ENCODE data around the gene OR6X1. TPM values are rescaled to one million over a fixed set of nuclear protein-coding genes. Genes with fewer than 3 reads are reported as not detected.

OR6X1 gene
- not detected for polyA plus RNA-seq (2013, experiment 1 of 4)
- polyA plus RNA-seq (2013, experiment 2 of 4): not detected
- not detected for polyA plus RNA-seq (2013, experiment 3 of 4)
- polyA plus RNA-seq (2013, experiment 4 of 4): not detected

GRCh38 chr11:123754101-123754568, at the start of gene OR6X1:
Gene OR6X1, minus strand, starts transcription at chr11:123754518. Its CDS starts 0 bp downstream, at chr11:123754518.
- Histone ChIP-seq H3K36me3 (ENCODE audit: control insufficient read depth, insufficient read depth, low read length) (no peaks in the 10 kb centered on the region), H3K27ac (ENCODE audit: insufficient read depth, low read depth, low read length, poor library complexity, severe bottlenecking) (no peak within 1 kb of the TSS), H3K9me3 (ENCODE audit: control insufficient read depth, low read length) (no peaks in the 10 kb centered on the region), H3K4me1 (ENCODE audit: control insufficient read depth, insufficient read depth, low read length) (no peaks in the 10 kb centered on the region), H3K4me3 (ENCODE audit: insufficient read depth, low read depth, low read length) (no peak within 1 kb of the TSS), H3K27me3 (ENCODE audit: control insufficient read depth, insufficient read depth, low read length, poor library complexity, severe bottlenecking) (no peaks in the 10 kb centered on the region)
- 96% methylated on average over 3 of the region's 3 CpGs for WGBS, 2 experiments

GRCh38 chr11:123801765-123802164, 47.4 kb upstream of the OR6X1 start:
- no peaks in the 10 kb centered on the region for H3K36me3 ChIP-seq (ENCODE audit: control insufficient read depth, insufficient read depth, low read length)
- H3K27ac ChIP-seq (ENCODE audit: insufficient read depth, low read depth, low read length, poor library complexity, severe bottlenecking): no peak overlapping the region
- WGBS, 2 experiments: 0 to 6% methylated on average over 1 of the region's 1 CpG
- no peaks in the 10 kb centered on the region for H3K27me3 ChIP-seq (ENCODE audit: control insufficient read depth, insufficient read depth, low read length, poor library complexity, severe bottlenecking)
- no peaks in the 10 kb centered on the region for H3K9me3 ChIP-seq (ENCODE audit: control insufficient read depth, low read length)
- H3K4me1 ChIP-seq (ENCODE audit: control insufficient read depth, insufficient read depth, low read length): no peaks in the 10 kb centered on the region
- no peak overlapping the region for H3K4me3 ChIP-seq (ENCODE audit: insufficient read depth, low read depth, low read length)

GRCh38 chr11:123800036-123800435, 45.7 kb upstream of the OR6X1 start:
- Histone ChIP-seq H3K4me1 (ENCODE audit: control insufficient read depth, insufficient read depth, low read length) (no peaks in the 10 kb centered on the region), H3K27ac (ENCODE audit: insufficient read depth, low read depth, low read length, poor library complexity, severe bottlenecking) (no peak overlapping the region), H3K9me3 (ENCODE audit: control insufficient read depth, low read length) (no peaks in the 10 kb centered on the region), H3K27me3 (ENCODE audit: control insufficient read depth, insufficient read depth, low read length, poor library complexity, severe bottlenecking) (no peaks in the 10 kb centered on the region), H3K36me3 (ENCODE audit: control insufficient read depth, insufficient read depth, low read length) (no peaks in the 10 kb centered on the region), H3K4me3 (ENCODE audit: insufficient read depth, low read depth, low read length) (no peak overlapping the region)
- 95 to 97% methylated on average over 3 of the region's 3 CpGs for WGBS, 2 experiments

GRCh38 chr11:123799438-123799837, 45.1 kb upstream of the OR6X1 start:
- Histone ChIP-seq H3K4me3 (ENCODE audit: insufficient read depth, low read depth, low read length) (no peak overlapping the region), H3K4me1 (ENCODE audit: control insufficient read depth, insufficient read depth, low read length) (no peaks in the 10 kb centered on the region), H3K9me3 (ENCODE audit: control insufficient read depth, low read length) (no peaks in the 10 kb centered on the region), H3K27ac (ENCODE audit: insufficient read depth, low read depth, low read length, poor library complexity, severe bottlenecking) (no peak overlapping the region), H3K27me3 (ENCODE audit: control insufficient read depth, insufficient read depth, low read length, poor library complexity, severe bottlenecking) (no peaks in the 10 kb centered on the region), H3K36me3 (ENCODE audit: control insufficient read depth, insufficient read depth, low read length) (no peaks in the 10 kb centered on the region)
- WGBS, 2 experiments: 95 to 98% methylated on average over 1 to 4 of the region's 4 CpGs

GRCh38 chr11:123798513-123799252, 44.4 kb upstream of the OR6X1 start:
- no peaks in the 10 kb centered on the region for H3K36me3 ChIP-seq (ENCODE audit: control insufficient read depth, insufficient read depth, low read length)
- 85 to 95% methylated on average over 4 to 5 of the region's 5 CpGs for WGBS, 2 experiments
- no peak overlapping the region for H3K4me3 ChIP-seq (ENCODE audit: insufficient read depth, low read depth, low read length)
- H3K27ac ChIP-seq (ENCODE audit: insufficient read depth, low read depth, low read length, poor library complexity, severe bottlenecking): no peak overlapping the region
- H3K4me1 ChIP-seq (ENCODE audit: control insufficient read depth, insufficient read depth, low read length): no peaks in the 10 kb centered on the region
- no peaks in the 10 kb centered on the region for H3K9me3 ChIP-seq (ENCODE audit: control insufficient read depth, low read length)
- no peaks in the 10 kb centered on the region for H3K27me3 ChIP-seq (ENCODE audit: control insufficient read depth, insufficient read depth, low read length, poor library complexity, severe bottlenecking)

- Histone ChIP-seq H3K27ac (ENCODE audit: insufficient read depth, low read depth, low read length, poor library complexity, severe bottlenecking) (no peak overlapping the region), H3K4me3 (ENCODE audit: insufficient read depth, low read depth, low read length) (no peak overlapping the region), H3K4me1 (ENCODE audit: control insufficient read depth, insufficient read depth, low read length) (no peaks in the 10 kb centered on the region), H3K27me3 (ENCODE audit: control insufficient read depth, insufficient read depth, low read length, poor library complexity, severe bottlenecking) (no peaks in the 10 kb centered on the region), H3K36me3 (ENCODE audit: control insufficient read depth, insufficient read depth, low read length) (no peaks in the 10 kb centered on the region), H3K9me3 (ENCODE audit: control insufficient read depth, low read length) (no peaks in the 10 kb centered on the region)
- 94 to 95% methylated on average over 4 of the region's 4 CpGs for WGBS, 2 experiments
Observed at GRCh38 chr11:123798079-123798478, 43.8 kb upstream of the OR6X1 start.

- Histone ChIP-seq H3K36me3 (ENCODE audit: control insufficient read depth, insufficient read depth, low read length) (no peaks in the 10 kb centered on the region), H3K4me3 (ENCODE audit: insufficient read depth, low read depth, low read length) (no peak overlapping the region), H3K9me3 (ENCODE audit: control insufficient read depth, low read length) (no peaks in the 10 kb centered on the region), H3K4me1 (ENCODE audit: control insufficient read depth, insufficient read depth, low read length) (no peaks in the 10 kb centered on the region), H3K27ac (ENCODE audit: insufficient read depth, low read depth, low read length, poor library complexity, severe bottlenecking) (no peak overlapping the region), H3K27me3 (ENCODE audit: control insufficient read depth, insufficient read depth, low read length, poor library complexity, severe bottlenecking) (no peaks in the 10 kb centered on the region)
- 84% methylated on average over 10 of the region's 10 CpGs for WGBS, 2 experiments
Observed at GRCh38 chr11:123797541-123797940, 43.2 kb upstream of the OR6X1 start.

GRCh38 chr11:123797114-123797513, 42.8 kb upstream of the OR6X1 start:
- Histone ChIP-seq H3K9me3 (ENCODE audit: control insufficient read depth, low read length) (no peaks in the 10 kb centered on the region), H3K4me1 (ENCODE audit: control insufficient read depth, insufficient read depth, low read length) (no peaks in the 10 kb centered on the region), H3K27me3 (ENCODE audit: control insufficient read depth, insufficient read depth, low read length, poor library complexity, severe bottlenecking) (no peaks in the 10 kb centered on the region), H3K27ac (ENCODE audit: insufficient read depth, low read depth, low read length, poor library complexity, severe bottlenecking) (no peak overlapping the region), H3K36me3 (ENCODE audit: control insufficient read depth, insufficient read depth, low read length) (no peaks in the 10 kb centered on the region), H3K4me3 (ENCODE audit: insufficient read depth, low read depth, low read length) (no peak overlapping the region)
- WGBS, 2 experiments: 94 to 96% methylated on average over 4 of the region's 4 CpGs

GRCh38 chr11:123796226-123796625, 41.9 kb upstream of the OR6X1 start:
- Histone ChIP-seq H3K9me3 (ENCODE audit: control insufficient read depth, low read length) (no peaks in the 10 kb centered on the region), H3K27ac (ENCODE audit: insufficient read depth, low read depth, low read length, poor library complexity, severe bottlenecking) (no peak overlapping the region), H3K4me3 (ENCODE audit: insufficient read depth, low read depth, low read length) (no peak overlapping the region), H3K4me1 (ENCODE audit: control insufficient read depth, insufficient read depth, low read length) (no peaks in the 10 kb centered on the region), H3K36me3 (ENCODE audit: control insufficient read depth, insufficient read depth, low read length) (no peaks in the 10 kb centered on the region), H3K27me3 (ENCODE audit: control insufficient read depth, insufficient read depth, low read length, poor library complexity, severe bottlenecking) (no peaks in the 10 kb centered on the region)
- WGBS, 2 experiments: 95 to 97% methylated on average over 1 of the region's 1 CpG

- Histone ChIP-seq H3K36me3 (ENCODE audit: control insufficient read depth, insufficient read depth, low read length) (no peaks in the 10 kb centered on the region), H3K9me3 (ENCODE audit: control insufficient read depth, low read length) (no peaks in the 10 kb centered on the region), H3K4me3 (ENCODE audit: insufficient read depth, low read depth, low read length) (no peak overlapping the region), H3K4me1 (ENCODE audit: control insufficient read depth, insufficient read depth, low read length) (no peaks in the 10 kb centered on the region), H3K27ac (ENCODE audit: insufficient read depth, low read depth, low read length, poor library complexity, severe bottlenecking) (no peak overlapping the region), H3K27me3 (ENCODE audit: control insufficient read depth, insufficient read depth, low read length, poor library complexity, severe bottlenecking) (no peaks in the 10 kb centered on the region)
- WGBS, 2 experiments: 100% methylated on average over 1 of the region's 1 CpG; no CpG with 5 or more reads in 1 of the 2 experiments
Observed at GRCh38 chr11:123783536-123783935, 29.2 kb upstream of the OR6X1 start.

Data from ectodermal cell (in vitro differentiated cells).